HepG2 (cell line): ENCODE results near the gene POLN. TPM values are rescaled to one million over a fixed set of nuclear protein-coding genes. Genes with fewer than 3 reads are reported as not detected.

ENCODE experiments used
- KLF16 ChIP-seq, 2 experiments: sonication (generic) in 1 of 2; formaldehyde crosslinking in 1 of 2; IDR thresholded peaks; 2 replicates each; pipeline versions ENCODE4 v1.6.1 to v1.8.0; 2016 to 2023; ENCODE audit warnings: missing genetic modification reagents in 2 of 2, missing compliant biosample characterization in 1 of 2
- MLLT10 ChIP-seq: sonication (generic); formaldehyde crosslinking; IDR thresholded peaks from 2 replicates; pipeline ENCODE4 v1.4.0; 2020; ENCODE audit warnings: missing genetic modification reagents
- RXRA ChIP-seq: sonication (generic); formaldehyde crosslinking; IDR thresholded peaks from 2 replicates; pipeline ENCODE4 v1.5.1; 2020; ENCODE audit warnings: missing genetic modification reagents
- ZHX1 ChIP-seq: sonication (generic); formaldehyde crosslinking; IDR thresholded peaks from 2 replicates; pipeline ENCODE4 v1.8.1; 2022; ENCODE audit warnings: low read depth, mild to moderate bottlenecking, missing genetic modification reagents
- ZNF225 ChIP-seq: sonication (generic); formaldehyde crosslinking; IDR thresholded peaks from 2 replicates; pipeline ENCODE4 v1.4.0; 2020; ENCODE audit warnings: mild to moderate bottlenecking, missing genetic modification reagents
- ZNF3 ChIP-seq: IDR thresholded peaks from 2 replicates; pipeline ENCODE4 v1.7.0; 2017; ENCODE audit warnings: inconsistent platforms
- ZNF30 ChIP-seq: sonication (generic); formaldehyde crosslinking; IDR thresholded peaks from 2 replicates; pipeline ENCODE4 v1.5.0; 2020; ENCODE audit warnings: mild to moderate bottlenecking, missing genetic modification reagents
- ZNF569 ChIP-seq: sonication (generic); formaldehyde crosslinking; IDR thresholded peaks from 2 replicates; pipeline ENCODE4 v1.5.0; 2020; ENCODE audit warnings: mild to moderate bottlenecking, missing genetic modification reagents, moderate library complexity, borderline replicate concordance
- ZNF776 ChIP-seq: sonication (generic); formaldehyde crosslinking; IDR thresholded peaks from 2 replicates; pipeline ENCODE4 v1.4.0; 2020; ENCODE audit warnings: mild to moderate bottlenecking, missing genetic modification reagents
- polyA plus RNA-seq, 8 experiments: library from polyadenylated mRNA; depleted of rRNA in 3 of 8; stranded (reverse) in 7 of 8; unstranded in 1 of 8; fragments of >200 nt; fragmentation: Illumina TruSeq in 4 of 8; extraction: Trizol in 4 of 8; gene quantifications; 2 replicates each; pipeline versions ENCODE4 v1.2.1 to v1.2.3, GENCODE V29; 2011 to 2016; ENCODE audit warnings: low read depth in 4 of 8, missing spikeins in 1 of 8, mixed read lengths in 1 of 8; ENCODE audit not compliant: insufficient read depth in 1 of 8
- total RNA-seq, 5 experiments: library from RNA; depleted of rRNA; stranded (reverse); fragments of >200 nt; fragmentation: Illumina TruSeq; extraction: Trizol; gene quantifications; 2 replicates each; pipeline ENCODE4 v1.2.3, GENCODE V29; 2016; ENCODE audit warnings: low read depth in 1 of 5
- TF ChIP-seq, protein P1 (sequence below): sonication (generic); formaldehyde crosslinking; IDR thresholded peaks from 2 replicates; pipeline ENCODE4 v1.4.0; 2020; ENCODE audit warnings: low read depth, missing genetic modification reagents

The POLN gene
- total and polyA plus RNA-seq, 2 of the 13 experiments (the other 11 are each of a cell fraction or from before 2014, with no cell fraction given), result 0.93 to 1.5 TPM

- TF ChIP-seq, protein P1, sequence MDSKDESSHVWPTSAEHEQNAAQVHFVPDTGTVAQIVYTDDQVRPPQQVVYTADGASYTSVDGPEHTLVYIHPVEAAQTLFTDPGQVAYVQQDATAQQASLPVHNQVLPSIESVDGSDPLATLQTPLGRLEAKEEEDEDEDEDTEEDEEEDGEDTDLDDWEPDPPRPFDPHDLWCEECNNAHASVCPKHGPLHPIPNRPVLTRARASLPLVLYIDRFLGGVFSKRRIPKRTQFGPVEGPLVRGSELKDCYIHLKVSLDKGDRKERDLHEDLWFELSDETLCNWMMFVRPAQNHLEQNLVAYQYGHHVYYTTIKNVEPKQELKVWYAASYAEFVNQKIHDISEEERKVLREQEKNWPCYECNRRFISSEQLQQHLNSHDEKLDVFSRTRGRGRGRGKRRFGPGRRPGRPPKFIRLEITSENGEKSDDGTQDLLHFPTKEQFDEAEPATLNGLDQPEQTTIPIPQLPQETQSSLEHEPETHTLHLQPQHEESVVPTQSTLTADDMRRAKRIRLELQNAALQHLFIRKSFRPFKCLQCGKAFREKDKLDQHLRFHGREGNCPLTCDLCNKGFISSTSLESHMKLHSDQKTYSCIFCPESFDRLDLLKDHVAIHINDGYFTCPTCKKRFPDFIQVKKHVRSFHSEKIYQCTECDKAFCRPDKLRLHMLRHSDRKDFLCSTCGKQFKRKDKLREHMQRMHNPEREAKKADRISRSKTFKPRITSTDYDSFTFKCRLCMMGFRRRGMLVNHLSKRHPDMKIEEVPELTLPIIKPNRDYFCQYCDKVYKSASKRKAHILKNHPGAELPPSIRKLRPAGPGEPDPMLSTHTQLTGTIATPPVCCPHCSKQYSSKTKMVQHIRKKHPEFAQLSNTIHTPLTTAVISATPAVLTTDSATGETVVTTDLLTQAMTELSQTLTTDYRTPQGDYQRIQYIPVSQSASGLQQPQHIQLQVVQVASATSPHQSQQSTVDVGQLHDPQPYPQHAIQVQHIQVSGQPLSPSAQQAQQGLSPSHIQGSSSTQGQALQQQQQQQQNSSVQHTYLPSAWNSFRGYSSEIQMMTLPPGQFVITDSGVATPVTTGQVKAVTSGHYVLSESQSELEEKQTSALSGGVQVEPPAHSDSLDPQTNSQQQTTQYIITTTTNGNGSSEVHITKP, result no peak
- no peak for TF ChIP-seq KLF16 (CRISPR knock-in tag; IDR thresholded peaks at IDR 0.05)
- TF ChIP-seq ZNF3 (CRISPR knock-in tag), result no peak
- TF ChIP-seq MLLT10 (CRISPR knock-in tag), result no peak
- no peak for TF ChIP-seq ZNF225 (CRISPR knock-in tag)
- TF ChIP-seq ZHX1 (CRISPR knock-in tag), result no peak
- no peak for TF ChIP-seq ZNF569 (CRISPR knock-in tag)
- no peak for TF ChIP-seq ZNF30 (CRISPR knock-in tag)
- no peak for TF ChIP-seq ZNF776
- TF ChIP-seq RXRA (CRISPR knock-in tag), result no peak
Measured at GRCh38 chr4:2277956-2278355, 36.0 kb upstream of the POLN start (continued).
